Measurements from ENCODE around the gene PFDN2. TPM values are rescaled to one million over a fixed set of nuclear protein-coding genes. Genes with fewer than 3 reads are reported as not detected.

PFDN2 gene
- total RNA-seq, 1 donor from 2014 or later = 42.7 TPM

GRCh38 chr1:161051219-161051618, 66.6 kb downstream of the PFDN2 start:
- DNase-seq = no peak

Other genes starting within 250 kb of the PFDN2 start
- not detected in 2 replicates for gene ITLN1, start 232.9 kb downstream of the PFDN2 start, total RNA-seq
- not detected in 2 replicates for gene ITLN2, start 163.2 kb downstream of the PFDN2 start, total RNA-seq
- 304 and 318 TPM in 2 replicates for gene F11R, start 96.9 kb downstream of the PFDN2 start, total RNA-seq
- 1.4 and 6.8 TPM in 2 replicates for gene TSTD1, start 79.1 kb downstream of the PFDN2 start, total RNA-seq
- gene USF1, start 72.1 kb downstream of the PFDN2 start, total RNA-seq = 94.3 and 125 TPM in 2 replicates
- not detected in 2 replicates for gene ARHGAP30, start 48.1 kb downstream of the PFDN2 start, total RNA-seq
- 0.17 and 0.28 TPM in 2 replicates for gene NECTIN4, start 28.5 kb downstream of the PFDN2 start, total RNA-seq
- gene KLHDC9, start 19.7 kb downstream of the PFDN2 start, total RNA-seq = 0.93 and 1.5 TPM in 2 replicates
- 11.6 and 17.5 TPM in 2 replicates for gene NIT1, start 68 bp upstream of the PFDN2 start, total RNA-seq
- 39.1 and 64.8 TPM in 2 replicates for gene DEDD, start 14.6 kb upstream of the PFDN2 start, total RNA-seq
- 119 and 134 TPM in 2 replicates for gene UFC1, start 35.9 kb upstream of the PFDN2 start, total RNA-seq
- gene USP21, start 41.5 kb upstream of the PFDN2 start, total RNA-seq = 5.4 and 12.8 TPM in 2 replicates
- 14.9 and 18.0 TPM in 2 replicates for gene PPOX, start 48.4 kb upstream of the PFDN2 start, total RNA-seq
- 24.8 and 44.1 TPM in 2 replicates for gene B4GALT3, start 59.5 kb upstream of the PFDN2 start, total RNA-seq
- gene ADAMTS4, start 81.0 kb upstream of the PFDN2 start, total RNA-seq = 19.7 and 38.9 TPM in 2 replicates
- gene NDUFS2, start 84.3 kb upstream of the PFDN2 start, total RNA-seq = 154 and 208 TPM in 2 replicates
- 0.19 TPM in 1 of 2 replicates, not detected in the other for gene FCER1G, start 97.3 kb upstream of the PFDN2 start, total RNA-seq
- not detected in 2 replicates for gene APOA2, start 105.6 kb upstream of the PFDN2 start, total RNA-seq
- gene TOMM40L, start 108.0 kb upstream of the PFDN2 start, total RNA-seq = 14.8 and 23.6 TPM in 2 replicates
- not detected in 2 replicates for gene NR1I3, start 120.2 kb upstream of the PFDN2 start, total RNA-seq
- not detected in 2 replicates for gene PCP4L1, start 140.7 kb upstream of the PFDN2 start, total RNA-seq
- gene MPZ, start 191.9 kb upstream of the PFDN2 start, total RNA-seq = 0.68 and 1.0 TPM in 2 replicates
- 20.1 and 34.2 TPM in 2 replicates for gene SDHC, start 196.3 kb upstream of the PFDN2 start, total RNA-seq
- gene CFAP126, start 249.8 kb upstream of the PFDN2 start, total RNA-seq = not detected in 2 replicates

Data from dermis blood vessel endothelial cell (primary cell).